K562 (cell line): Measurements from ENCODE around the gene AIF1. TPM values are rescaled to one million over a fixed set of nuclear protein-coding genes. Genes with fewer than 3 reads are reported as not detected.

Experiments used
- BDP1 ChIP-seq: IDR thresholded peaks from 3 replicates; pipeline ENCODE4 v1.6.1; 2011; ENCODE audit not compliant: insufficient read length, insufficient read depth
- DACH1 ChIP-seq: fragments of 450-650 bp; IDR thresholded peaks from 2 replicates; pipeline ENCODE4 v1.6.1; 2018; ENCODE audit not compliant: partially characterized antibody
- EGR1 ChIP-seq: fragments of 450-650 bp; conservative IDR thresholded peaks from 2 replicates; pipeline ENCODE4 v1.6.1; 2017; ENCODE audit warnings: mild to moderate bottlenecking
- GATA2 ChIP-seq: sonication (generic); formaldehyde crosslinking; IDR thresholded peaks from 2 replicates; pipeline ENCODE4 v1.4.0; 2020; ENCODE audit warnings: mild to moderate bottlenecking, missing genetic modification reagents
- HIVEP1 ChIP-seq: fragments of 250-450 bp; sonication (Bioruptor Pico); IDR thresholded peaks from 2 replicates; pipeline ENCODE4 v1.4.0; 2020; ENCODE audit warnings: mild to moderate bottlenecking
- HMBOX1 ChIP-seq: sonication (generic); IDR thresholded peaks from 2 replicates; pipeline ENCODE4 v1.6.1; 2016
- HMG20A ChIP-seq: fragments of 450-650 bp; formaldehyde crosslinking; conservative IDR thresholded peaks from 2 replicates; pipeline ENCODE4 v1.4.0; 2020; ENCODE audit warnings: mild to moderate bottlenecking, mixed read lengths
- HOXB6 ChIP-seq: fragments of 250-450 bp; sonication (Bioruptor Pico); IDR thresholded peaks from 2 replicates; pipeline ENCODE4 v1.5.1; 2022; ENCODE audit warnings: mild to moderate bottlenecking, borderline replicate concordance
- IRF1 ChIP-seq: sonication (generic); formaldehyde crosslinking; IDR thresholded peaks from 2 replicates; pipeline ENCODE4 v1.8.0; 2022; ENCODE audit warnings: missing genetic modification reagents, mild to moderate bottlenecking, borderline replicate concordance
- MBD1 ChIP-seq: fragments of 250-450 bp; sonication (Bioruptor Pico); IDR thresholded peaks from 2 replicates; pipeline ENCODE4 v1.8.0; 2022; ENCODE audit warnings: inconsistent platforms
- MCM5 ChIP-seq: fragments of 450-650 bp; IDR thresholded peaks from 2 replicates; pipeline ENCODE4 v1.6.1; 2016; ENCODE audit warnings: low read depth
- MTA3 ChIP-seq: fragments of 450-650 bp; formaldehyde crosslinking; IDR thresholded peaks from 2 replicates; pipeline ENCODE4 v1.6.1; 2017; ENCODE audit warnings: mild to moderate bottlenecking, borderline replicate concordance
- NFXL1 ChIP-seq: fragments of 450-650 bp; formaldehyde crosslinking; IDR thresholded peaks from 2 replicates; pipeline ENCODE4 v1.4.0; 2021; ENCODE audit warnings: mild to moderate bottlenecking
- NR2C1 ChIP-seq, 2 experiments: fragments of 450-650 bp; IDR thresholded peaks; 2 replicates each; pipeline ENCODE4 v1.6.1; 2017; ENCODE audit warnings: mild to moderate bottlenecking in 2 of 2, antibody characterized with exemption in 1 of 2, inconsistent platforms in 1 of 2, missing compliant biosample characterization in 1 of 2, missing genetic modification characterization in 1 of 2
- PTTG1 ChIP-seq: fragments of 450-650 bp; IDR thresholded peaks from 2 replicates; pipeline ENCODE4 v1.6.1; 2016; ENCODE audit warnings: low read depth, mild to moderate bottlenecking, missing genetic modification characterization, missing compliant biosample characterization
- PYGO2 ChIP-seq: fragments of 450-650 bp; IDR thresholded peaks from 2 replicates; pipeline ENCODE4 v1.6.1; 2016; ENCODE audit warnings: mild to moderate bottlenecking, missing genetic modification characterization, moderate library complexity, missing compliant biosample characterization
- RBM34 ChIP-seq: fragments of 200-400 bp; formaldehyde crosslinking; IDR thresholded peaks from 2 replicates; pipeline ENCODE4 v1.6.1; 2018; ENCODE audit warnings: low read length, borderline replicate concordance; ENCODE audit not compliant: insufficient read depth
- RNF2 ChIP-seq: sonication (generic); IDR thresholded peaks from 2 replicates; pipeline ENCODE4 v1.6.1; 2016
- SP2 ChIP-seq: IDR thresholded peaks from 2 replicates; pipeline ENCODE4 v1.6.1; 2011; ENCODE audit warnings: mild to moderate bottlenecking, low read depth, low read length, moderate library complexity; ENCODE audit not compliant: poor library complexity, severe bottlenecking; ENCODE audit errors: extremely low read depth
- TAF7 ChIP-seq: fragments of 450-650 bp; IDR thresholded peaks from 2 replicates; pipeline ENCODE4 v1.6.1; 2016; ENCODE audit warnings: missing genetic modification characterization, missing compliant biosample characterization
- TCF7L2 ChIP-seq: fragments of 150-350 bp; IDR thresholded peaks from 2 replicates; pipeline ENCODE4 v1.6.1; 2016; ENCODE audit warnings: low read depth, mild to moderate bottlenecking, low read length, moderate library complexity
- TEAD1 ChIP-seq, 2 experiments: fragments of 450-650 bp in 1 of 2; sonication (generic) in 1 of 2; formaldehyde crosslinking; IDR thresholded peaks; 2 replicates each; pipeline versions ENCODE4 v1.4.0 to v1.8.0; 2020 to 2022; ENCODE audit warnings: mild to moderate bottlenecking in 2 of 2, missing genetic modification reagents in 1 of 2
- ZEB2 ChIP-seq: fragments of 450-650 bp; IDR thresholded peaks from 2 replicates; pipeline ENCODE4 v1.6.1; 2016
- ZNF354B ChIP-seq: fragments of 250-450 bp; sonication (Bioruptor Pico); IDR thresholded peaks from 2 replicates; pipeline ENCODE4 v1.4.0; 2020
- ZNF589 ChIP-seq: fragments of 200-800 bp; sonication (Bioruptor generic); IDR thresholded peaks from 2 replicates; pipeline ENCODE4 v1.6.1; 2016; ENCODE audit warnings: low read depth, missing genetic modification characterization, missing compliant biosample characterization
- ZNF77 ChIP-seq: fragments of 250-450 bp; sonication (Bioruptor Pico); IDR thresholded peaks from 2 replicates; pipeline ENCODE4 v1.5.0; 2020
- polyA plus RNA-seq, 8 experiments: library from polyadenylated mRNA; depleted of rRNA in 4 of 8; stranded (reverse) in 5 of 8; unstranded in 3 of 8; fragments of >200 nt; fragmentation: Nextera tagmentation in 2 of 8; fragmentation: Illumina TruSeq in 1 of 8; extraction: Ambion mirVana in 2 of 8; extraction: Trizol in 1 of 8; gene quantifications; 2 replicates each; pipeline versions ENCODE4 v1.2.1 to v1.2.3, GENCODE V29; 2011 to 2014; ENCODE audit warnings: inconsistent platforms in 1 of 8, missing spikeins in 1 of 8
- total RNA-seq, 7 experiments: library from RNA; depleted of rRNA in 6 of 7; stranded (reverse); fragments of >200 nt in 6 of 7; fragmentation: Illumina TruSeq in 2 of 7; extraction: Trizol in 2 of 7; gene quantifications; 2 replicates each; pipeline versions ENCODE4 v1.2.1 to v1.2.3, GENCODE V29; 2011 to 2021; ENCODE audit warnings: low replicate concordance in 1 of 7

AIF1 gene
- total and polyA plus RNA-seq, 9 of the 15 experiments (the other 6 are each of a cell fraction or from before 2014, with no cell fraction given), result 9.4 to 33.4 (median 19.4) TPM

- no peak for TF ChIP-seq NR2C1 (IDR thresholded peaks at IDR 0.05)
- no peak for TF ChIP-seq NR2C1 (tag; IDR thresholded peaks at IDR 0.05)
- TF ChIP-seq MCM5, result no peak
- TF ChIP-seq GATA2 (CRISPR knock-in tag), result no peak
- no peak for TF ChIP-seq DACH1
- no peak for TF ChIP-seq PYGO2
- no peak for TF ChIP-seq PTTG1 (tag)
- TF ChIP-seq SP2, result no peak
- no peak for TF ChIP-seq ZEB2
- no peak for TF ChIP-seq ZNF77 (CRISPR knock-in tag)
- TF ChIP-seq ZNF354B (CRISPR knock-in tag), result no peak
- peak; percentile 95 for TF ChIP-seq MTA3
- no peak for TF ChIP-seq MBD1 (CRISPR knock-in tag)
- no peak for TF ChIP-seq IRF1 (CRISPR knock-in tag)
- 0 out of 2 replicates have a peak, but pooled peaks have one; percentile 54 for TF ChIP-seq ZNF589
- TF ChIP-seq TEAD1 (CRISPR knock-in tag; IDR thresholded peaks at IDR 0.05), result peak; percentile 63 to 71; a peak in 3 of 4 replicates
- no peak for TF ChIP-seq NFXL1 (CRISPR knock-in tag)
- no peak for TF ChIP-seq TCF7L2
- TF ChIP-seq RNF2, result peak; percentile 42; the same call in 1 of the 2 replicates
- TF ChIP-seq HIVEP1, result 0 out of 2 replicates have a peak, but pooled peaks have one; percentile 55
- TF ChIP-seq EGR1, result no peak
- no peak for TF ChIP-seq HOXB6
- no peak for TF ChIP-seq RBM34
- TF ChIP-seq TAF7 (tag), result no peak
- TF ChIP-seq HMBOX1, result no peak
- TF ChIP-seq HMG20A (CRISPR knock-in tag), result no peak
- no peak for TF ChIP-seq BDP1
These were observed 34.1 kb upstream of the AIF1 start (continued) for GRCh38 chr6:31580807-31581433.
